ENCODE data around the gene OR8B12.

The OR8B12 gene

DNA sequence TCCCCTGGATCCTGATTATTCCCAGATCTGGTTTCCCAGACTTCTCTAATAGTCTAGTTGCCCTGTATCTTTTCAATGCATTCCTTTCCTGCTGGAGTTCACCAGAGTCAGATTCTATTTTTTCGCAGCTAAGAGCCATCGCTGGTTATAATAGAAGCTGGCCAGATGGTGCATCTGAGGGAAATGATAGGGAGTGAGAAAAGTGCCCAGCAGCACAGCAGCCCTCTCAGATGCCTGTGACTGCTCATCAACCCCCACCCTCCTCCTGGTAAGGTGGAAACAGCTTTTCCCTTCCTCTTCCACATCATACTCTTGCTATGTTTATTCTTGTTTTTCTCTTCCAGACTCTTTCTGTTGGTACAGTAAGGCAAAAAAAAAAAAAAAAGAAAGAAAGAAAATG is 39.1 kb upstream of the OR8B12 start:
- ChIA-PET CTCF (interaction anchor here (1.4 to 8.2 kb wide), 3 partner anchors 12 to 181 kb away, joined by 3 to 142 read pairs (median 15); no protein-coding TSS in a partner anchor), POLR2A (no interaction called here)
- TF ChIP-seq, protein P1, sequence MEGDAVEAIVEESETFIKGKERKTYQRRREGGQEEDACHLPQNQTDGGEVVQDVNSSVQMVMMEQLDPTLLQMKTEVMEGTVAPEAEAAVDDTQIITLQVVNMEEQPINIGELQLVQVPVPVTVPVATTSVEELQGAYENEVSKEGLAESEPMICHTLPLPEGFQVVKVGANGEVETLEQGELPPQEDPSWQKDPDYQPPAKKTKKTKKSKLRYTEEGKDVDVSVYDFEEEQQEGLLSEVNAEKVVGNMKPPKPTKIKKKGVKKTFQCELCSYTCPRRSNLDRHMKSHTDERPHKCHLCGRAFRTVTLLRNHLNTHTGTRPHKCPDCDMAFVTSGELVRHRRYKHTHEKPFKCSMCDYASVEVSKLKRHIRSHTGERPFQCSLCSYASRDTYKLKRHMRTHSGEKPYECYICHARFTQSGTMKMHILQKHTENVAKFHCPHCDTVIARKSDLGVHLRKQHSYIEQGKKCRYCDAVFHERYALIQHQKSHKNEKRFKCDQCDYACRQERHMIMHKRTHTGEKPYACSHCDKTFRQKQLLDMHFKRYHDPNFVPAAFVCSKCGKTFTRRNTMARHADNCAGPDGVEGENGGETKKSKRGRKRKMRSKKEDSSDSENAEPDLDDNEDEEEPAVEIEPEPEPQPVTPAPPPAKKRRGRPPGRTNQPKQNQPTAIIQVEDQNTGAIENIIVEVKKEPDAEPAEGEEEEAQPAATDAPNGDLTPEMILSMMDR (IDR thresholded peaks at IDR 0.05; ENCODE audit: insufficient read depth, low read length, missing control alignments): no peak
- no peak overlapping the region for H3K4me3 ChIP-seq (ENCODE audit: low read depth, low read length)
- no peak for DNase-seq (ENCODE audit: low read depth, low spot score)

DNA sequence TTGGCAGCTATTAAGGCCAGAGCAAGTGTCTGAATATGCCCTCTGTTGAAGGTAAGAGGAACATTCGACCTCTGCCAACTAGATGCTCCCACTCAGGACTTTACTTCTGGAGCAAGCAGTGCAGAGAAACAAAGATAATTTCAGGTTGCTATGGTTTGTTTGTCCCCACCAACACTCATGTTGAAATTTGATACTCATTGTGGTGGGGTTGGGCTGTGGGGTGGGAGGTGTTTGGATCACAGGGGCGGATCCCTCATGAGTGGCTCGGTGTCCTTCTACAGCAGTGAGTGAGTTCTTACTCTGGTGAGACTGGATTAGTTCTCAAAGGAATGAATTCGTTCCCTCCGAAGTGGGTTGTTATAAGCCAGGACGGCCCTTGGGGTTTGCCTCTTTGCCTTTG is 38.4 kb upstream of the OR8B12 start:
- ChIA-PET POLR2A (no interaction called here), CTCF (interaction anchor here (1.4 to 8.2 kb wide), 3 partner anchors 13 to 180 kb away, joined by 3 to 142 read pairs (median 15); no protein-coding TSS in a partner anchor)
- no peak overlapping the region for H3K4me3 ChIP-seq (ENCODE audit: low read depth, low read length)
- DNase-seq (ENCODE audit: low read depth, low spot score): no peak
- TF ChIP-seq, protein P1 (IDR thresholded peaks at IDR 0.05; ENCODE audit: insufficient read depth, low read length, missing control alignments): no peak

DNA sequence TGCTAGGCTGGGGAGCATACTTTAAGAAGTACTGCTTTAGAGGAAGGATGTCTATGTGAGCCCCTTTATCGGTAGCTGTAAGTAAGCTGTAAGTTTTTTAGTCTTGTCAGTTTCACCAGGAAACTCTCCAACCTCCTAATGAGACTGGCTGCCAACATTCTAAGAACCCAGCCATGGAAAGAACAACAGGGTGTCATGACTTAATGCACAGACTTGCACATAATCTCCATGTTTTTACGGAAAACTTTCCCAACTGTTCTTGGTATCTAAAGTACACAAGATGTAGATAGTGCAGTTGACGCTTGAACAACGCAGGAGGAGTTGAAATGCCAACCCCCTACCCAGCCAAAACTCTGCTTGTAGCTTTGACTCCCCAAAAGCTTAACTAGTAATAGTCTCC is 35.3 kb upstream of the OR8B12 start:
- H3K4me3 ChIP-seq (ENCODE audit: low read depth, low read length): no peak overlapping the region
- no peak for DNase-seq (ENCODE audit: low read depth, low spot score)
- TF ChIP-seq, protein P1 (IDR thresholded peaks at IDR 0.05; ENCODE audit: insufficient read depth, low read length, missing control alignments): no peak
- ChIA-PET CTCF (interaction anchor here (1.2 kb wide), 1 partner anchor 177 kb away, joined by 4 read pairs; no protein-coding TSS in a partner anchor), POLR2A (no interaction called here)

DNA sequence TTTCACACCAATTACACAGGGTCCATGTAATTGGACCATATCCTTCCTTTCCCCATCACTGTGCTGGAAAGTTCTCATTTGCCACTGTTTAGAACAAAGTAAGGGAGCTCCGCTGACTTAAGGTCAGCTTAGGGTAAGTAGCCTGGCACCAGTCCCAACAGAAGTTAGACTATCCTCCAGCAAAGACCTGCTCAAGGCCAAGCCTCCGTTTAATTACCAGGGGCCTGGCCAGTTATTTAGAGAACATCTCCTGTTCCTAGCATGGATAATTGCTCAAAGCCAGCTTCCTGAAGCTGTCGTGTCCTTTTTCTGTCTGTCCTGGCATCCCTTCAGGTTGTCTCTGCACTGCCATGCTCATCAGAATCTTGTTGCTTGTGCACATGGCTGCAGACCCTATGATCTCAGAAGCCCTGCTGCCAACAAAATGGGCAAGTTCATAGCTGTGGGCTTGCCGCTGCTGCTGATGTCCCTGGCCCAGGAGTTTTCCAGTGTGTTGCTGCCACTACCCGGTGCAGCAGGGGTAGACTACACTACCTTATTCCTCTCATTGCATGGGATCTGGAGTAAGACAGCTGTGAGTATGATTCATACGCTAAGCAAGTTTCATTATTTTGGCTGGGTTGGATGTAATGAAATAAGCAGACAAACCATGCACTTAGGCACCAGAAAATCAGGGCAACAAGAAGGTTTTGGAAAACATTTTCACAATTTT is 34.4 kb upstream of the OR8B12 start:
- TF ChIP-seq, protein P1 (IDR thresholded peaks at IDR 0.05; ENCODE audit: insufficient read depth, low read length, missing control alignments): no peak
- no peak overlapping the region for H3K4me3 ChIP-seq (ENCODE audit: low read depth, low read length)
- POLR2A ChIA-PET: no interaction called here
- no peak for DNase-seq (ENCODE audit: low read depth, low spot score)
- CTCF ChIA-PET: interaction anchor here (3.4 kb wide), 1 partner anchor 162 kb away, joined by 13 read pairs; no protein-coding TSS in a partner anchor

DNA sequence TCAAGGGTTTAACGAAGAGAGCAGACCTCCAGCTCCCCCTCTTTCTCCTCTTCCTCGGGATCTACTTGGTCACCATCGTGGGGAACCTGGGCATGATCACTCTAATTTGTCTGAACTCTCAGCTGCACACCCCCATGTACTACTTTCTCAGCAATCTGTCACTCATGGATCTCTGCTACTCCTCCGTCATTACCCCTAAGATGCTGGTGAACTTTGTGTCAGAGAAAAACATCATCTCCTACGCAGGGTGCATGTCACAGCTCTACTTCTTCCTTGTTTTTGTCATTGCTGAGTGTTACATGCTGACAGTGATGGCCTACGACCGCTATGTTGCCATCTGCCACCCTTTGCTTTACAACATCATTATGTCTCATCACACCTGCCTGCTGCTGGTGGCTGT is 26.7 kb upstream of the OR8B12 start:
- POLR2A ChIA-PET: no interaction called here
- no peak for DNase-seq (ENCODE audit: low read depth, low spot score)
- TF ChIP-seq, protein P1 (IDR thresholded peaks at IDR 0.05; ENCODE audit: insufficient read depth, low read length, missing control alignments): no peak
- CTCF ChIA-PET: interaction anchor here (0.8 kb wide), 1 partner anchor 155 kb away, joined by 4 read pairs; no protein-coding TSS in a partner anchor
- H3K4me3 ChIP-seq (ENCODE audit: low read depth, low read length): no peak overlapping the region

DNA sequence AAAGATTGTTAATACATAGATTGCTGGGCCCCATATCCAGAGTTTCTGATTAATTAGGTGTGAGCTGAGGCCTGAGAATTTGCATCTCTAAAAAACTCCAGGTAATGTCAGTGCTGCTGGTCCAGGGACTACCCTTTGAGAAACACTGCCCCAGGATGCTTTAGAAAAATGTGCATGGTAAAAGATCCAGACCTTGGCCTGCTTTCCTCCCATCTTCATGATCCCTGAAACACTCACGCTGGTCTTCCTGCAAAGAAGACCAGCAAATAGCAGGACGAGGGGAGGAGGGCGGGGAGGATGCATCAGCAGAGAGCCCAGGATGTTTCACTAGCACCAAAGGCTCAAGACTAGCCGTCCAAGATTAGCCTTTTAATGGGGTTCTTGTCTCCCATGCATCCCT is 26.2 kb upstream of the OR8B12 start, which contains the start of gene OR8A1:
Gene OR8A1 (plus strand): TSS at position 301 of the 400 bp plus-strand sequence. CDS start 123 bp downstream, outside the sequence.
- TF ChIP-seq, protein P1 (IDR thresholded peaks at IDR 0.05; ENCODE audit: insufficient read depth, low read length, missing control alignments): no peak
- POLR2A ChIA-PET: no interaction called here
- no peak within 1 kb of the TSS for H3K4me3 ChIP-seq (ENCODE audit: low read depth, low read length)
- DNase-seq (ENCODE audit: low read depth, low spot score): no peak
- CTCF ChIA-PET: no interaction called here
